Spleen (tissue), 11 donors: ENCODE measurements around the gene WASF2. TPM values are rescaled to one million over a fixed set of nuclear protein-coding genes. Genes with fewer than 3 reads are reported as not detected.
A peak's percentile ranks its signal among the peaks of the same experiment; 100 is the strongest.

Experiments
- DNase-seq: peaks from one replicate; pipeline ENCODE4 v3.0.0-alpha.2; 2020
- H3K27ac ChIP-seq, 8 donors: fragments of 200-600 bp; sonication (generic) in 7 of 8; 1 replicate in 4 of 8; 2 replicates in 4 of 8; pipeline versions ENCODE4 v1.5.0 to v1.8.0; 2016 to 2021; ENCODE audit warnings: inconsistent platforms in 4 of 8, mild to moderate bottlenecking in 4 of 8, moderate library complexity in 1 of 8
- H3K27me3 ChIP-seq, 7 donors: fragments of 200-600 bp; sonication (generic) in 6 of 7; replicated peaks in 1 of 7; 1 replicate in 4 of 7; 2 replicates in 3 of 7; pipeline versions ENCODE4 v1.5.0 to v1.8.0; 2016 to 2021; ENCODE audit warnings: inconsistent platforms in 3 of 7, mild to moderate bottlenecking in 1 of 7
- H3K36me3 ChIP-seq, 6 donors: fragments of 200-600 bp; sonication (generic) in 5 of 6; 1 replicate in 4 of 6; 2 replicates in 2 of 6; pipeline versions ENCODE4 v1.5.0 to v1.8.0; 2016 to 2021; ENCODE audit warnings: inconsistent platforms in 2 of 6
- H3K4me1 ChIP-seq, 6 donors: fragments of 200-600 bp; sonication (generic) in 5 of 6; 1 replicate in 3 of 6; 2 replicates in 3 of 6; pipeline versions ENCODE4 v1.5.0 to v1.8.0; 2016 to 2021; ENCODE audit warnings: inconsistent platforms in 3 of 6
- H3K4me3 ChIP-seq, 8 donors: fragments of 200-600 bp; sonication (generic) in 7 of 8; 1 replicate in 4 of 8; 2 replicates in 4 of 8; pipeline versions ENCODE4 v1.5.0 to v1.8.0; 2016 to 2021; ENCODE audit warnings: inconsistent platforms in 4 of 8, mild to moderate bottlenecking in 4 of 8, moderate library complexity in 2 of 8
- H3K9me3 ChIP-seq, 8 donors: fragments of 200-600 bp; sonication (generic) in 7 of 8; 1 replicate in 4 of 8; 2 replicates in 4 of 8; pipeline versions ENCODE4 v1.5.0 to v1.8.0; 2016 to 2021; ENCODE audit warnings: inconsistent platforms in 4 of 8
- POLR2A ChIP-seq, 3 donors: fragments of 450-650 bp; IDR thresholded peaks; one replicate each; pipeline ENCODE4 v1.5.1; 2017; ENCODE audit warnings: antibody characterized with exemption in 3 of 3, mild to moderate bottlenecking in 1 of 3
- POLR2AphosphoS5 ChIP-seq, 3 donors: sonication (generic); formaldehyde crosslinking; IDR thresholded peaks; one replicate each; pipeline ENCODE4 v1.5.1; 2017; ENCODE audit warnings: antibody characterized with exemption in 3 of 3
- WGBS, 5 donors: extraction: QIAGEN DNeasy Blood & Tissue Kit in 3 of 5; methylation state at CpG; one replicate each; pipeline versions ENCODE4 v1.1.5 to v1.1.7; 2013 to 2018; 5-methylcytosine and 5-hydroxymethylcytosine counted together
- intact Hi-C: fragments of 100-400 bp; cut with DNase I; formaldehyde crosslinking; loops from one replicate; pipeline ENCODE4 v1.15.0; 2023; ENCODE audit warnings: low total_unique reads
- polyA plus RNA-seq, 3 donors: library from polyadenylated mRNA; stranded (reverse); fragments of 200-250 nt; gene quantifications; one replicate each; pipeline ENCODE4 v1.2.1, GENCODE V29; 2013
- total RNA-seq, 7 donors: library from RNA; depleted of rRNA in 3 of 7; stranded (reverse); fragments of >200 nt in 3 of 7; fragmentation: NEBNext Ultra II Directional in 4 of 7; extraction: Animal tissue kit (Norgen Biotek cat#: 25700) in 4 of 7; gene quantifications; one replicate each; pipeline versions ENCODE4 v1.1.0 to v1.2.1, GENCODE V29; 2016 to 2021
- TF ChIP-seq, protein P1 (sequence below), 11 experiments: fragments of 200-600 bp in 7 of 11; fragments of 450-650 bp in 4 of 11; sonication (generic) in 4 of 11; IDR thresholded peaks in 8 of 11; conservative IDR thresholded peaks in 3 of 11; 1 replicate in 7 of 11; 2 replicates in 4 of 11; pipeline versions ENCODE4 v1.4.0 to v1.8.0; 2016 to 2021; ENCODE audit warnings: antibody characterized with exemption in 11 of 11, inconsistent platforms in 4 of 11, mild to moderate bottlenecking in 1 of 11
- donor health status: healthy with polysubstance abuse.
- donor health status: DM: no; HTN: no; CAD: no; lungs with moderate emphysema.
- donor health status: DM: no; HTN: no; CAD: no.
- donor health status: Bipolar disorder and iron deficiency.
- donor health status: healthy.
- donor health status: DM: no; HTN: no; CAD: no.
- donor health status: DM: yes; HTN: yes; CAD: no.

Gene WASF2
- total and polyA plus RNA-seq, 10 donors = 17.2 to 196 (median 95.6) TPM

GRCh38 chr1:27392778-27393635 is 97.0 kb downstream of the WASF2 start:
- TF ChIP-seq, protein P1, sequence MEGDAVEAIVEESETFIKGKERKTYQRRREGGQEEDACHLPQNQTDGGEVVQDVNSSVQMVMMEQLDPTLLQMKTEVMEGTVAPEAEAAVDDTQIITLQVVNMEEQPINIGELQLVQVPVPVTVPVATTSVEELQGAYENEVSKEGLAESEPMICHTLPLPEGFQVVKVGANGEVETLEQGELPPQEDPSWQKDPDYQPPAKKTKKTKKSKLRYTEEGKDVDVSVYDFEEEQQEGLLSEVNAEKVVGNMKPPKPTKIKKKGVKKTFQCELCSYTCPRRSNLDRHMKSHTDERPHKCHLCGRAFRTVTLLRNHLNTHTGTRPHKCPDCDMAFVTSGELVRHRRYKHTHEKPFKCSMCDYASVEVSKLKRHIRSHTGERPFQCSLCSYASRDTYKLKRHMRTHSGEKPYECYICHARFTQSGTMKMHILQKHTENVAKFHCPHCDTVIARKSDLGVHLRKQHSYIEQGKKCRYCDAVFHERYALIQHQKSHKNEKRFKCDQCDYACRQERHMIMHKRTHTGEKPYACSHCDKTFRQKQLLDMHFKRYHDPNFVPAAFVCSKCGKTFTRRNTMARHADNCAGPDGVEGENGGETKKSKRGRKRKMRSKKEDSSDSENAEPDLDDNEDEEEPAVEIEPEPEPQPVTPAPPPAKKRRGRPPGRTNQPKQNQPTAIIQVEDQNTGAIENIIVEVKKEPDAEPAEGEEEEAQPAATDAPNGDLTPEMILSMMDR (IDR thresholded peaks at IDR 0.05 in 8 of 11, conservative IDR thresholded peaks at IDR 0.05 in 3 of 11) = no peak
- TF ChIP-seq POLR2A (IDR thresholded peaks at IDR 0.05) (no peak), POLR2AphosphoS5 (IDR thresholded peaks at IDR 0.05) (no peak)
- Histone ChIP-seq H3K27ac (peak overlapping the region in 2 of 8 donors; percentile 41 to 50), H3K36me3 (no peaks in the 10 kb centered on the region), H3K4me3 (peak overlapping the region; percentile 28 to 73 (median 48)), H3K9me3 (no peaks in the 10 kb centered on the region), H3K4me1 (peaks cover 21 to 71% (median 42%) of the 10 kb centered on the region in 6 donors), H3K27me3 (peaks cover 0 to 13% (median 0%) of the 10 kb centered on the region in 7 donors)
- DNase-seq = peak; percentile 66
- WGBS, 5 donors = 41 to 46% (median 44%) methylated on average over 25 to 30 of the region's 30 CpGs
- intact Hi-C loops = loop anchor here (2.0 to 5.0 kb wide), 2 partner anchors 36 to 92 kb away; no protein-coding TSS in a partner anchor

DNA sequence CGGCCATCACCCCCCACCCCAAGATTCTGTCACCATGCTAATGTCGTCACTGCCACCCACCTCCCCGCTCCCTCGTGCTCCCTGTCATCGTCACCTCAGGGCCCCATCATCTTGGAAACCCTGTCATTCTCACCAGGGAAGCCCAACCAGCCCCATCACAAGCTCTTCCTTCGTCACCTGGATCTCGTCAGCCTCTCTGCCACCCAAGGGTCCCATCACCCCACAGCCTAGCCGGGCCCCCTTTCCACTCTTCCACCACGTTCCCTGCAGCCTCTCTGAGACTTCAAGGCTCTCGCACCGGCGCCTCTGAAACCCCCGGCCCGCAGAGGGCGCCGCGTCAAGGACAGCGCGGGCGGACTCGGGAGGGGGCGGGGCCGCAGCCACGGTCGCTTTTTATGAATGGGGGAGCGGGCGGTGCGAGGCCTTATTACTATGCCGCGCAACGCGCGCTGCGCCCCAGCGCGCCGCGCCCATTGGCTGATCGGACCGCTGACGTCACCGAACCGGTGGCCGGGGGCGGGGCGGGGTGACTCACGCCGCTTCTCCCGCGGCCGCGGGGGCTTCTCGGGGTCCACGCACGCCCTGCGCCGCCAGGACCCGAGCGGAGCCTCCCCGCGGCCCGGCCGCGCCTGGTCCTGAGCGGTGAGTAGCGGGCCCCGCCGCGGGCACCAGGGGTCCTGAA is 97.7 kb downstream of the WASF2 start, which contains the start of gene GPR3:
TSS of gene GPR3 (plus strand) at position 527 of the 682 bp plus-strand sequence. CDS start 1,177 bp downstream, outside the sequence.
- H3K27me3 ChIP-seq = peaks cover 0 to 13% (median 0%) of the 10 kb centered on the region in 7 donors
- WGBS, 5 donors = 2 to 6% (median 2%) methylated on average over 26 to 69 of the region's 69 CpGs
- peak; percentile 94 for DNase-seq
- intact Hi-C loops = loop anchor here (2.0 to 5.0 kb wide), 2 partner anchors 35 to 91 kb away; no protein-coding TSS in a partner anchor
- H3K36me3 ChIP-seq = no peaks in the 10 kb centered on the region
- peak within 1 kb of the TSS in 2 of 8 donors; percentile 41 to 50 for H3K27ac ChIP-seq
- H3K9me3 ChIP-seq = no peaks in the 10 kb centered on the region
- no peak for TF ChIP-seq POLR2A (IDR thresholded peaks at IDR 0.05)
- TF ChIP-seq POLR2AphosphoS5 (IDR thresholded peaks at IDR 0.05) = peak; percentile 45 to 82 (median 72)
- TF ChIP-seq, protein P1 (IDR thresholded peaks at IDR 0.05 in 8 of 11, conservative IDR thresholded peaks at IDR 0.05 in 3 of 11) = peak; percentile 19 to 68 (median 54)
- peaks cover 21 to 64% (median 42%) of the 10 kb centered on the region in 6 donors for H3K4me1 ChIP-seq
- peak within 1 kb of the TSS; percentile 28 to 73 (median 48) for H3K4me3 ChIP-seq

GRCh38 chr1:27391511-27392095 is 98.4 kb downstream of the WASF2 start:
- intact Hi-C loops = loop anchor here (2.0 to 5.0 kb wide), 2 partner anchors 34 to 91 kb away; no protein-coding TSS in a partner anchor
- H3K36me3 ChIP-seq = no peaks in the 10 kb centered on the region
- H3K27me3 ChIP-seq = peaks cover 0 to 13% (median 0%) of the 10 kb centered on the region in 7 donors
- TF ChIP-seq POLR2AphosphoS5 (IDR thresholded peaks at IDR 0.05) (no peak), POLR2A (IDR thresholded peaks at IDR 0.05) (no peak)
- TF ChIP-seq, protein P1 (IDR thresholded peaks at IDR 0.05 in 8 of 11, conservative IDR thresholded peaks at IDR 0.05 in 3 of 11) = no peak
- WGBS, 5 donors = 12 to 25% (median 15%) methylated on average over 13 of the region's 13 CpGs
- DNase-seq = peak; percentile 75
- H3K4me3 ChIP-seq = peak overlapping the region in 4 of 8 donors; percentile 42 to 73 (median 50)
- no peaks in the 10 kb centered on the region for H3K9me3 ChIP-seq
- peaks cover 21 to 59% (median 42%) of the 10 kb centered on the region in 6 donors for H3K4me1 ChIP-seq
- peak overlapping the region in 1 of 8 donors; percentile 41 for H3K27ac ChIP-seq
